ENCODE measurements around the gene CABLES1. TPM values are rescaled to one million over a fixed set of nuclear protein-coding genes. Genes with fewer than 3 reads are reported as not detected.
A peak's percentile ranks its signal among the peaks of the same experiment; 100 is the strongest.

Gene CABLES1
- total RNA-seq, 1 donor from 2014 or later = 18.3 TPM

- no peak for DNase-seq (ENCODE audit: low spot score)
Measured at GRCh38 chr18:23113576-23113975, 21.7 kb upstream of the CABLES1 start.

DNA sequence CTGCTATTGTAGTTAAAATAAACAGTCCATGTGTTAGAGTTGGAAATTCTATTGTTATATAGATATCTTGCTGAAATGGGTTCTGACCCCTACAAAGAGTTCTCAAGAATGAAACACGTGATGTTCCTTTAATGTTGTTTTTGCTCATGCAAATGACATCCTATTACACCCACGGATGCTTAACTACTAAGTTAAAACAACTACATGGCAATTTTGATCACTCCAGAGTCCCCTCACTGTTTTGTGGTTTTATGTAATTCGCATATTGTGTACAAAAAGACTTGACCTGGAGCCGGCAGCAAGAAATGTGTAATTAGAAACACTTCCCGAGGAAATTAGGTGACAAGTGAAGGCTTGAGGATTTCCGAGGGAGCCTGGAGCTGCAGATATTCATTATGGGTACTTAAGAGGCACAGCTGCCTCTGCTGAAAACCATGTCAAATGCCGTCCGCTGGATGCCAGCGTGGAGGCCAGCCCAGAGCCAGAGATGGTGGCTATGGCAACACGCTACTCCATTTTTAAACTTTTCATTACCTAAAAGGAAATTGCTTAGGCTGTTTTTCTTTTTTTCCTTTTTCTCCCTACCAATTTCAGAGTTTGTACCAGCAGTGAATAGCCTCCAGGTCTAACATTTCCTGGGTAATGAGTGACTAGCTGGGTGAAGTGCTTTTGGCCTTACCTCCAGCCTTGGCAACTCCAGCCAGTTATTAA is 21.0 kb upstream of the CABLES1 start:
- DNase-seq (ENCODE audit: low spot score) = no peak

DNA sequence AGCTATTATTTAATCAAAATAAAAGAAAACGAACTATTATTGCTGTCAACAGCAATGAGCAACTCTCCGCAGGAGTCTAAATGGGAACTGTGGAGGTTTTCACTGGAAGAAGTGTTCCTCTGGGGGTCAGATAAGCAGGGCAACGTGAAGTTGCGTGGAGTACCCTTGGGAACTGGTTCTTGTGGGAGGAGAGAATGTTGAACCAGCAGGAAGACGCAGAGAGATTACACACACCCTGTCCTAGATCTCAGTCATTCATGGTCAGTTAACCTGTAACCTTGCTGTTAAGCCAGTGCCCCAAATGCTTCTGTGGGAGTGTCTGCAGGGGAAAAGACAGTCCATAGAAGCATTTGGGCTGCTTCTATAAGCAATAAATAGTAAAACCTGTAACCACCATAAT is 20.4 kb upstream of the CABLES1 start:
- DNase-seq (ENCODE audit: low spot score) = no peak

DNA sequence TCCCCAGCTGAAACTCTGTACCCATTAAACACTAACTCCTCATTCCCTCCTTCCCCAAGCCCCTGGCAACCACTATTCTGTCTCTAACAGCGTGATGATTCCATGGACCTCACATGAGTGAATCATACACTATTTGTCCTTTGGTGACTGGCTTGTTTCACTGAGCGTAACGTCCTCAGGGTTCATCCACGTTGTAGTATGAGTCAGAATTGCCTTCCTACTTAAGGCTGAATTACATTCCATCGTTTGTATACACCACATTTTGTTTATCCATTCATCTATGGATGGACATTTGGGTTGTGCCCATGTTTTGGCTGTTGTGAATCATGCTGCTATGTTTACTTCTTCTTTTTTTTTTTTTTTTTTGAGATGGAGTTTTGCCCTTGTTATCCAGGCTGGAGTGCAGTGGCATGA is 19.6 kb upstream of the CABLES1 start:
- no peak for DNase-seq (ENCODE audit: low spot score)

DNA sequence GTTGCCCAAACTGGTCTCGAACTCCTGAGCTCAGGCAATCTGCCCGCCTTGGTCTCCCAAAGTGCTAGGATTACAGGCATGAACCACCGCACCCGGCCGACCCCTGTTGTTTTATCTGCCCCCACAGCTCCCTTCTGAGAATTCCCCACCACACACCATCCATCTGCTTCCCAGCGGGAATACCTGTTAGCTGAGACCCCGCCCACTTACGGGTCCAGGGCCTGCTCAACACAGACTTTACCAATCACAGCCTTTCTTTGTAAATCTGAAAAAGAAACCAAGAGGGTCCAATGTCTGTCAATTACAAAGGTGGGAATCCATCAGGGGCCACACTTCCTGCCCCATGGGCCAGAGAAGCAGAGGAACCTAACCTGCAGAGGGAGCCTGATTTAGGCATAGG is 14.2 kb upstream of the CABLES1 start:
- DNase-seq (ENCODE audit: low spot score) = no peak

DNA sequence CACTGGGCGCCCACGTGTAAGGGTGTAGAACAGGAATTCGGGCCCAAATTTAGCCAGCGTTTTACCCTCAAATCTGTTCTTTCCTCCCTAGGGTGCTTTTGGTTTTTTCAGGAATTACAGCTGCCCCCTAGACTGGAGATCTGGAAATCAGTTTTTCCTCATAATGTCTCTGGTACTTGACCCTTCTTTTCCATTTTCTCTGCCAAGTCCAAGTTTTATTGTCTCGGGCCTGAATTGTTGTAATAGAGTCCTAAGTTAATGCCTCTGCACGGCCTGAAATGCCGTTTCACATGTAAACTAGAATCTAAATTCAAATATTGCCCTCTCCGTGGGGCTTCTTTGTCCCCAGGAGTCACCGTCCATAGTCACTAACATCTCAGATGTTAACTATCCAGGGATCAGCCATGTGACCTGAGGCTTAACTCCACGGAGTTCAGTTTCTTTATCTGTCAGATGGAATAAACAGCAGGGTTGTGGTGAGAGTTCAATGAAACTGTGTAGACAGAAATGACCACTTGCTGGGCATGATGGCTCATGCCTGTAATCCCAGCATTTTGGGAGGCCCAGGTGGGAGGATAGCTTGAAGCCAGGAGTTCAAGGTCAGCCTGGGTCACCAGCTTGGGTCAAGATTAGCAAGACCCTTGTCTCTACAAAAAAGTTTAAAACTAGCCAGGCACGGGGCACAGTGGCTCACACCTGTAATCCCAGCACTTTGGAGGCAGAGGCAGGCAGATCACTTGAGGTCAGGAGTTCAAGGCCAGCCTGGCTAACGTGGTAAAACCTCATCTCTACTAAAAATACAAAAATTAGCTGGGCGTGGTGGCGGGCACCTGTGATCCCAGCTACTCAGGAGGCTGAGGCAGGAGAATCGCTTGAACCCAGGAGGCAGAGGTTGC is 12.7 kb upstream of the CABLES1 start:
- DNase-seq (ENCODE audit: low spot score) = no peak

GRCh38 chr18:23126376-23127056 is 8.8 kb upstream of the CABLES1 start:
- DNase-seq (ENCODE audit: low spot score) = no peak

DNA sequence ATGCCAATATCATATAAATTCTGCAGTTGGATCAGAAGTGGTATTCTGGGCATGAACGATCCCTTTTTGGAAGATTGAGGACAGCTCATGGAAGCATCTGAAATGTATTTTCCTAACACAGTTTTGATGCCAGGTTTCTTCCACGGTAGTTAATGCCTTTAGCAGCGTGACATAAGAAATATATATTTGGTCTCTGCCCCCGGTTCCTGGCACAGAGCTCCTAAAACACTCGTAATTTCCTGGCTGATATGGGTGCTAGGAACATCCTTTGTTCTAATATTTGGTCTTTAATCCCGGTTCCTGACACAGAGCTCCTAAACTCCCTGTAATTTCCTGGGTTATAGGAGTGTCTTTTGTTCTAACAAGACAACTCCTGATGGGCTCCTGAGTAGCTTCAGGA is 8.2 kb upstream of the CABLES1 start:
- DNase-seq (ENCODE audit: low spot score) = no peak

DNA sequence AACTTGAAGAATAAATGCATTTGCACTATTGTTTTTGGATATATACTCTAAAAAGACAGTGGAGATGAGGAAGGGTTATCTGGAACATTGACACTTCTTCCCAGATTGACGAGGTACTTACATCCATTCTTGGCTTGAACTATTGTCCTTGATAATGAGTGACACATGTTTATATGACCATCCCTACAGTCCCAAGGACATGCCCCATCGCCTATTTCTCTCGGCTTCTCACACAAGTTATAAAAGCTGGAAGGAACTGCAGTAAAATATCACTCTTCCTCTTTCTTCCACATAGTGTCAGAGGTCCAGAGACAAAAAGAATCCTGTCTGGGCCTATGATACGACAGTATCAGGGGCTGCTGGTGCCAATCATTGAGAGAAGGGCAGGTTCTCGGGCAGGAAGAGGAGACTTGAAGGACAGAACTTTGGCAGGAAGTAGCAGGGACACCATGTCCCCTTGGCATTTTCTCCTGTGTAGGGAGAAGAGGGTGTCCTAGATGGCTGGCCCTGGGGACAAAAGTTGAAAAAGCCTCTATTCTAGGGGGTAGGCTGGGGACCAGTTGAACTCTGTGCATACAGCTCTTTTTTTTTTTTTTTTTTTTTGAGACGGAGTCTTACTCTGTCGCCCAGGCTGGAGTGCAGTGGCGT is 5.8 kb upstream of the CABLES1 start:
- DNase-seq (ENCODE audit: low spot score) = no peak

GRCh38 chr18:23131693-23132319 is 3.5 kb upstream of the CABLES1 start:
- peak; percentile 81 for DNase-seq (ENCODE audit: low spot score)

- DNase-seq (ENCODE audit: low spot score) = no peak
Measured at GRCh38 chr18:23133860-23134779, 1.2 kb upstream of the CABLES1 start.

- DNase-seq (ENCODE audit: low spot score) = no peak
Measured at GRCh38 chr18:23135550-23136325, 453 bp downstream of the CABLES1 start.

GRCh38 chr18:23136326-23137096 is 1.2 kb downstream of the CABLES1 start:
- DNase-seq (ENCODE audit: low spot score) = no peak

DNA sequence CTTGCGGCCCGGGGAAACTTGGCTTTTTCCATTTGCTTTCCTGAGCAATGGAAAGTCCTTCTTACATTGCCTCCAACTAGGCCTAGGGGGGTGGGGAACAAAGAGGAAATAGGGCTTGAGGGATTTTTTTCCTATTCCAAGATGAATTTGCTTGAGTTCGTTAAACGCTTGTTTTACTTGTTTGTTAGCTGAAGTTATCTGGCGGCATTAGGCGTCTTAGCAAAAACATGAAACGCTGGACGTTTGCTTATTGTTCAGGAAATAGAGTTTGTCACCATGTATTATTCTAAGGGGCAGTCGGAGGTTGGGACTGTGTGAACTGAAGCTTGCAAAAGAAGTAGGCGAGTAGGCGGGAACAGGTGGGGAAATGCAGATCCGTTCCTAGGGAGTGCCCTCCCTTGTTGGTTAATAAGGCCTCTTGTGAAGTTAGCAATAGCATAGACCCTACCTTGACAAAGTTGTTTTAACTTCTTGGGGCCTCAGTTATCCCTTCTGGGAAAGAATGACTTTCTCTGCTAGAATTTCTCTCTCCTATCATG is 1.9 kb downstream of the CABLES1 start:
- no peak for DNase-seq (ENCODE audit: low spot score)

DNA sequence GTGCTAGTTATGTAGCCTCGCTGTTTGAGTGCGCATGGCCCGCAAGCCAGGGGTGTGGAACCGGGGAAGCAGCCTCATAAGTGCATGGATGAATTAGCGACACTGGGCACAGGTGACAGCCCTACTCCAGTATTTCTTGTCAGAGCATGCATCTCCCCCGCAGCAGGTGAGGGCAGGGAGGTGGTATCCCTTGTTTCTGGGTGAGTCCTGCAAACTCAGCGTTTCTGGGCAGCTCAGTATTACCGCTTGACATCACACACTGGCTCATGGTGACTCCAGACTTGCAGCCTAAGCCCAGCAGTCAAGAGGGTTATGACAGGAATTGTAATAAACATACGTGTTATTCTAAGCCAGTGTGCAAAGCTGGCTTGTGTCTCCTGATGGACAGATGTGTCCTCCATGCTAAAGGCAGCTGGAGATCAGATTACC is 2.5 kb downstream of the CABLES1 start:
- DNase-seq (ENCODE audit: low spot score) = no peak

DNA sequence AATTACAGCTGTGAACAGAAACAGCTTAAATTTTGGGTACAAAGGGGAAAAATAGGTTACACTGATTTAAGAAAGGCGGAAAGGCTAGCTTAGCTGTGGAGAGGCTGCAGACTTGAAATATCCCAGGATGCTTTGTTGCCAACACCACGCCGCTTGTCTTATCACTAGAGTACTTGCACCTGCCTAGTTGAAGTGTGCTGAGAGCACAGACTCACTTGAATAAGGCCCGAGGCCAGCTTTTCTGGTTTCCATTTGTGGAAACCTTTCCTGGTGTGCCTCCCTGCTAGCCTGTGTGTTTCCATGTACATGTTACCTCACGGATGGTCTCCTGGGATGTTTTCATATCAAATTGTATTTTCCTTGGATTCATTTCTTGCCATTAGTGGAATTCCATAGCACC is 3.2 kb downstream of the CABLES1 start:
- no peak for DNase-seq (ENCODE audit: low spot score)

DNA sequence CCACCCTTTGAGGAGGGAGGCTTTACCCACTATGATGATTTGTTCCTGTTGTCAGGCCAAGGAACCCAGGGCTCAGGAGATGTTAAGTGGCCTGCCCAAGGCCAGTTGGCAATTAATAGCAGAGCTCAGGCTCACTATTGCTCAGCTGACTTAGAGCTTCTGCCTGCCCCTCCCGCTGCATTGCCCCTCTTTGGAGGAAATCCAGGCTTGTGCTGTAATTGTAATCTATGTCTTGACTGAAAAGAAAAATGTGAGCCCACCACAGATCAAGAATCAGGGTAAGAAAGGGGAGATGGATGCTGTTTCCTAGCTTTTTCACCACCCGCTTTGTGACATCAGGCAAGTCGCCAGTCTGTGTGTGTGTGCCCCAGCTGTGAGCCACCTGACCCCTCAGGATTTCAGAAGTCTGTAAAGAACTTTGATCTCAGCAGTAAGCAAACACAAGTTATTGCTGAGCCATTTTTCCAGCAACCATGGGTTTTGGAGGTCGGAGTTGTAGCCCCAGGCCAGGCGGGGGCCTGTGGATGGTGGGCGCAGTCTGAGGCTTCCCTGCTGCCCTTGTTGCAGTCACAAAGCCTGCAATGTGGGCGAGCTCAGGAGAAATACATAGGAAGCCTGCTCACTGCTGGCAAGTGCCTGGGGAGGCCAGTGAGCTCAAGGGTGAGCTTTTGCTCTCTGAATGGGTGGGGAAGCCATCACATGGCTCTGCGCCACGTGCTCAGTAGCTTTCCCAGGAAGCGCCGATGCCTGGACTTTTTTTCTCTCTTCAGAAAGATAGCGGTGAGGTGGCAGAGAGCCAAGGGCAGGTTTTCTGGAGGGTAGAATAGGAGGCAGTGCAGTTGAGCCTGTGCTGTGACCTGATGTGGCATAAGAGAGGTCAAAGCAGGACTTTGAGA is 6.1 kb downstream of the CABLES1 start:
- DNase-seq (ENCODE audit: low spot score) = peak; percentile 20

Measured in umbilical cord (tissue), 2 donors.